GM21367 (cell line): ENCODE data around the gene MAST3.
"Not testable (repeated sequence)": the region's sequence is repeated elsewhere in the genome, so short reads cannot be mapped to it uniquely, and the experiment has no call there.

Source experiments
- ATAC-seq: cut with Tn5 transposase; IDR thresholded peaks from one replicate; pipeline ENCODE4 v1.9.1; 2021; ENCODE audit not compliant: unreplicated experiment

The MAST3 gene

GRCh38 chr19:18157465-18158063 is 60.0 kb downstream of the MAST3 start:
- no peak for ATAC-seq

- no peak for ATAC-seq
Measured at GRCh38 chr19:18158467-18158866, 60.9 kb downstream of the MAST3 start.

- ATAC-seq: not testable (repeated sequence)
Measured at GRCh38 chr19:18159059-18159616, 61.6 kb downstream of the MAST3 start.

- no peak for ATAC-seq
Measured at GRCh38 chr19:18159810-18160209, 62.2 kb downstream of the MAST3 start.

GRCh38 chr19:18160493-18160970 is 63.0 kb downstream of the MAST3 start:
- ATAC-seq: no peak

- ATAC-seq: no peak
Measured at GRCh38 chr19:18160971-18161635, 63.5 kb downstream of the MAST3 start.

- ATAC-seq: no peak
Measured at GRCh38 chr19:18161636-18162002, 64.0 kb downstream of the MAST3 start.

- ATAC-seq: no peak
Measured at GRCh38 chr19:18164072-18164471, 66.5 kb downstream of the MAST3 start.

GRCh38 chr19:18165794-18166544 is 68.4 kb downstream of the MAST3 start:
- no peak for ATAC-seq

- ATAC-seq: no peak
Measured at GRCh38 chr19:18167011-18167410, 69.4 kb downstream of the MAST3 start.

- no peak for ATAC-seq
Measured at GRCh38 chr19:18167975-18168645, 70.5 kb downstream of the MAST3 start.

GRCh38 chr19:18168673-18169381 is 71.2 kb downstream of the MAST3 start:
- ATAC-seq: no peak

GRCh38 chr19:18170714-18171255 is 73.2 kb downstream of the MAST3 start:
- no peak for ATAC-seq

GRCh38 chr19:18171605-18172327 is 74.2 kb downstream of the MAST3 start:
- ATAC-seq: no peak

- no peak for ATAC-seq
Measured at GRCh38 chr19:18172331-18173053, 74.9 kb downstream of the MAST3 start.

GRCh38 chr19:18173054-18173571 is 75.5 kb downstream of the MAST3 start:
- no peak for ATAC-seq

GRCh38 chr19:18173572-18174288 is 76.2 kb downstream of the MAST3 start, which contains the start of gene IFI30:
Gene IFI30, plus strand, starts transcription at chr19:18173813. Its CDS starts 29 bp downstream, at chr19:18173842.
- peak; percentile 26 for ATAC-seq

GRCh38 chr19:18174983-18175382 is 77.4 kb downstream of the MAST3 start:
- no peak for ATAC-seq
